NCI-H748 treated with DMSO at 0.1 percent for 48 hours (cell line): ENCODE measurements around the gene GLCE.
"Not testable (repeated sequence)": the region's sequence is repeated elsewhere in the genome, so short reads cannot be mapped to it uniquely, and the experiment has no call there.

Source experiments
- DNase-seq: peaks from one replicate; lab custom pipeline; 2025; lab: John Stamatoyannopoulos, UW

Gene GLCE

DNA sequence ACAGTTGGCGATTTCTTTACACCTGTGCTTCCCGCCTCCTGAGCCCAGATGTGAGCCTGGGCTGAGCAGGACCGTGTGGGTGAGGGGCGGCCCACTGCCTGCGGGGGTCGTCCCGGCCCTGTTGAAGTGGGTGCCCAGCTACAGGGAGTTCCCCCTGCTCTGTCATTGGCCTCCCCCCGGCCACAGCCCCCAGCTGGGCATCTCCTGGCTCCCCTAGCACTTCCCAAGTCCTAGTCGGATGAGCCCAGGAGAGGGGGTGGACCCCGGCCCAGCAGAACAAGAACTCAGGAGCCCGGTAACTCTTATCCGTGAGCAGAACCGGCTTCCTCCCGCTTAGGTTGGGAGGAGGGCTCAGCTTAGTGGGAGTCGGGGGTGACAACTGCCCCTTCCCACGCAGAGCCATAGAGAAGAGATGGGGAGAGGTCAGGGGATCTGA is 139.0 kb downstream of the GLCE start:
- no peak for DNase-seq

DNA sequence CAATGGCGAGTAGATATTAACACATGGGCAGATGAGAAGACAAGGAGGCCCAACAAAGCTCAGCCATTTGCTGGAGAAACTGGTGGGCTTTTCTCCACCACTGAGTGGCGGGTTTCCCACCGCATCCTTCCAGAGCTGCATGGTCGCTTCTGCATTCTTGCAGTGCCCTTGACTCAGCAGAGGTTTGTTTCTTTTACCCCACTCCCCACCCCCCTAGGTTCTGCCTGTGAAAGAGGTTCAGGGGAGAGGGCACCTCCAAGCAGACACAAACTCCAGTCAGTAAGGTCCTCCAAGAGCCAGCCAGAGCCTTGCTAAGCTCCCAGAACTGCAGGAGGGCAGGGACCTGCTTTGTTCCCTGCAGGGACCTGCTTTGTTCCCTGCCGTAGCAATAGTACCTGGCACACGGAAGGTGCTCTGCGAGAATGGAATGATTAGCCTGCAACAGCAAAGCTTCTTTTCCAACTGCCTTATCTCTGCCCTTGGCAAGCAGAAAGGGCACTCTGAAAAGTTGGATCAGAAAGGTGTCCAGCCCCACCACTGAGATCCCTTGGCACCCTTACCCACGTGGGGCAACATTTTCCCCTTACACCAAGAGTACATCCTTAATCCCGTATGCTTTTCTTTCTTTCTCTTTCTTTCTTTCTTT is 139.6 kb downstream of the GLCE start:
- DNase-seq = no peak

DNA sequence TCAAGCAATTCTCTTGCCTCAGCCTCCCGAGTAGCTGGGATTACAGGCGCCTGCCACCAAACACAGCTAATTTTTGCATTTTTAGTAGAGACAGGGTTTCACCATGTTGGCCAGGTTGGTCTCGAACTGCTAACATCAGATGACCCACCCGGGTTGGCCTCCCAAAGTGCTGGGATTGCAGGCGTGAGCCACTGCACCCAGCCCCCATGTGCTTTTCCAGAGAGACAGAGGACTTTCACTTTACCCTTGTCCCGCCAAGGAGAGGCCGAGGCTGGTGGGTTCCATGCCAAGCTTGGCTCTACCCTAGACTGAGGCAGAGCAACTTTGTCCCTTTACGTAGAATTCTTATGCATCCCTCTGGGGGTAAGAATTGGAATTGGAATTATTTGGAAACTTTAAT is 140.7 kb downstream of the GLCE start:
- not testable (repeated sequence) for DNase-seq

DNA sequence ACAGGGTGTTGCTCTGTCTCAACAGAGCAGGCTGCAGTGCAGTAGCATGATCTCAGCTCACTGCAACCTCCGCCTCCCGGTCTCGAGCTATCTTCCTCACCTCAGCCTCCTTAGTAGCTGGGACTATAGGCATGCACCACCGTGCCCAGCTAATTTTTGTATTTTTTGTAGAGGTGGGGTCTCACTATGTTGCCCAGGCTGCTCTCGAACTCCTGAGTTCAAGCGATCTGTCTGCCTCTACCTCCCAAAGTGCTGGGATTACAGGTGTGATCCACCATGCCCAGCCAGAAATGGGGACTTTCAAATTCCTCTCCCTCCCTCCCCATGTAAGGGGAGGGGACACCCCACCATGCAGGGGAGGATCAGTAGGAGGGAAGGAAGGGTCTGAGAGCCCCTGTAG is 141.7 kb downstream of the GLCE start:
- not testable (repeated sequence) for DNase-seq

DNA sequence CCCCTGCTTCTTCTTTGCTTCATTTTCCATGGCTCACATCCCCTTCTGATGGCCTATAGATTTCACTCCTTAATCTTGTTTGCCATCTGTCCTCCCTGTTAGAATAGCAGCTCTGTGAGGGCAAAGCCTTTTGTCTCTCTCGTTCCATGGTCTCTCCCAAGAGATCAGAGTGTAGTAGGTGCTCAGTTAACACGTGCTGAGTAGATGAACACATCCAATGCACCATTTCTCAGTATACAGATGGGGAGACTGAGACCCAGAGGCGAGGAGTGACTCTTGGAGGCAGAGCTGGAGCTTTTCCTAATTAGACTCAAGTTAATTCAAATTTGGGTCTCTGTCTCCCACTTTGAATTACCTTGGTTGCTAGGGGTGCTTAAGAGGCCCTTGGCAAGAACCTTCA is 142.5 kb downstream of the GLCE start:
- no peak for DNase-seq

DNA sequence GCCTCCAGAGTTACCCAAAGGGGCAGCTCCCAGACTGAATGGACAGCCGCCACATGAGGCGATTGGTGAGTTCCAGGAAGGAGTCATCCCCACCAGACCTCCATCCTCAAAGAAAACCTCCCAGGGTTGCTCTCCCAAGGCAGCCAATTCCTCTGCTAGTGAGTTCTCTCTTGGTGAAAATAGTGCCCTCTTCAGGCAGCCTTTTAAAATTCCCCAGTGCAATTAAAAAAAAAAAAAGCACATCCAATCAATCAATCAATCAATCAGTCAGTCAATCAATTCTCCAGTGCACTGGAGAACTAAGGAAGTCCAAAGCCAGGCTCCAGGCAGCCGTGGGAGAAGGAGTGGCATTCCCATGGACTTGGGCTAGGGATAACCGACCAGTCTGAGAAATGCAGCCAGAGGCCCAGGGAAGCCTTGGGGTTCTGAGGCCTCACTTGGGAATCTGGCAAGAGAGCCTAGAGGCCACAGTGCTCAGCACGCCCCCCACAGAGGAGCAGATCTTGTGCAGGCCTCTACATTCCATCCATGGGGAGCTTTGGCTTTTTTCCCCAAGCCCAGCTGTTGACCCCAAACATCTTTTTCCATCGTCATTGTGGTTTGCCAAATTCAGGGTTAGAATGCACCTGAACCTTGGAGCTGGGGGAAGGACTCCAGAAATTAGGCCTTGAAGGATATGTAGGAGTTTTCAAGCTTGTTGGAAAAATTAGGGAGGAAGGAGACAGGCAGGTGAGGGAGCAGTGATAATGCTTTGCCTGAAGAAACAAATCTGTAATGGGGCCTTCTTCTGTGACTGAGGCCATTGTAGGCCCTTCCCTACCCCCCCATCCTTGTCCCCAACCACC is 143.1 kb downstream of the GLCE start:
- no peak for DNase-seq

DNA sequence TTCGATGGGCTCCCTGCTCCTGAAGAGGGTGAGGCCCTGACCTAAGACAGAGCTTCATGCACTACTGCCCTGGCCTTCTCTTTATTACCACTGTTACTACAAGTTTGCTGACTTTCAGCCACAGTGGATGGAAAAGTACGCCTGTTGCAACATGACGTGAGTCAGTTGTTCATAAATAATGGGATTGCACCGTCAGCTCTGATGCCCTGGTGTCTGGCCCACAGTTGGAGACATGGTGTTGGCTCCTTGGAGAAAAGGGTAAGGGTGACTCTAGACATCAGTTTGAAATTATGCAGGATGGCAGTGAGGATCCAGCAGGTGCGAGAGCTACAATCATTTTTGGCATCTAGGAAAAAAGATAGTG is 143.7 kb downstream of the GLCE start:
- no peak for DNase-seq

DNA sequence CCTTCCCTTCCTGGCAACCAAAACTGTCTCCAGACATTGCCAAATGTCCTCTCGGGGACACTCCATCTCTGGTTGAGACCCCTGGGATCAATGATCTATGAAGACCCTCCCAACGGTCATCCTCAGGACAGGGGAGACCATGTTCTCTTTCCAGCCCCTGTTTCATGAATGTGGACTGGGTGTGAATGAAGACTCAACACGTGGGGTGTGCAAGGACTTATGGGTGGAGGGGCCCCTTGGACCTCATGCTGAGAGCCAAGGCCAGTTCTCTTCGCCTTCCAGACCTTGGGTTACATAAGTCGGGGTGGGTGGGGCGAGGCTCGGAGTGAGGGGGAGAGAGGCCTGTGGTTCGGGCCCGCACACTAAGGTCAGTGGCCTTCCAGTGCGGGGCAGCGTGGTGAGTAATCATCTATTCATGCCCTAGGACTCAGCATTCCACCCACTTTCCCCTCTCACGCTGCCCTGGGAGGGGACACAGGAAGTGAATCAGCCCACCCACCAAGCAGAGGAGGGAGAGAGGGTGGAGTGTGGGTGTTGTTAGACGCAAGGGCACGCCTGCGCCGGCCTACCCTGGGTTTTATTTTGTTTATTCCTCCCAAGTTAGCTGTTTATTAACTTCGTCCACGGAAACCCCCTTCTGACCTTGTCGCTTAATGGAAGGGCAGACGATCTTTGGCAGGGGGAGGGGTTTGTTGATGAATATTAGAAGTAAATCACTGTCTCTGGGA is 144.9 kb downstream of the GLCE start:
- DNase-seq = no peak

DNA sequence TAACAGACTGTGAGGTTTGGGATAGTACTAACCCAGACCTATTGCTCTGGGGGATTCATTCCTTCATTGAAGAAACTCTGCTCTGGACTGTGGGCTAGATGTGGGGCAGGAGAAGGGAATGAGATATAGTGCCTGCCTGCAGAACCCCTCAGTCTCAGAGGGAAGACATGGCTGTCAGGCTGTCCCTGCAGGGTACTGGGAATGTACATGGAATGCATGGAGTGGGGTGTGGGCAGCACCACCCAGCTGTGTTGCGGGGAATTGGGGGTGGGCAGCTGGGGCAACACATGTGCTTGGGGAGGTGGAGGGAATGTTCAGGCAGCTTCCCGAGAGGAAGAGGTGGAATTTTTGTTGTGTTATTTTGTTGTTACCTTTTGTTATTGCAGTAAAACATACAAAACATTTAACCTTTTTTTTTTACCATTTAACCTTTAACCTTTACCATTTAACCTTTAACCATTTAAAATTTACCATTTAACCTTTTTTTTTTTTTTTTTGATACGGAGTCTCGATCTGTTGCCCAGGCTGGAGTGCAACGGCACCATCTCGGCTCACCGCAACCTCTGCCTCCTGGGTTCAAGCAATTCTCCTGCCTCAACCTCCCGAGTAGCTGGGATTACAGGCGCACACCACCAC is 145.6 kb downstream of the GLCE start:
- DNase-seq = no peak

DNA sequence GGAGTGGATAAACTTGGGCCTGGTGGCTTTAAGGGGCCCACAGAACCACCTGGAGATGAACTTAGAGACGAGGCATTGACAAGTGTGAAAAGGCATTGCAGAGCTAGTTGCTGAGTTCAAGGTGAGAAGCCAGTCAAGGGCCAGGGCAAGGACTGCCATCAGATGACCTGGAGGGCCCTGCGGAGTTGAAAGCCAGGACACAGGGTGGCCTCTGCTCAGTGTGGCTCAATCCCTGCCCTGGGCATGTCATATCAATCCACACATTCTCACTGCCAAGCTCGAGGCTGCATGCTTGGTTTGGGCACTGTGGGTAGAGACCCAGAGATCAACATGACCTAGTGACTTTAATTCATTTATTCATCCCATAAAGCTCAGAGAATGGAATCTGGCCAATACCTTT is 147.5 kb downstream of the GLCE start:
- DNase-seq = no peak

DNA sequence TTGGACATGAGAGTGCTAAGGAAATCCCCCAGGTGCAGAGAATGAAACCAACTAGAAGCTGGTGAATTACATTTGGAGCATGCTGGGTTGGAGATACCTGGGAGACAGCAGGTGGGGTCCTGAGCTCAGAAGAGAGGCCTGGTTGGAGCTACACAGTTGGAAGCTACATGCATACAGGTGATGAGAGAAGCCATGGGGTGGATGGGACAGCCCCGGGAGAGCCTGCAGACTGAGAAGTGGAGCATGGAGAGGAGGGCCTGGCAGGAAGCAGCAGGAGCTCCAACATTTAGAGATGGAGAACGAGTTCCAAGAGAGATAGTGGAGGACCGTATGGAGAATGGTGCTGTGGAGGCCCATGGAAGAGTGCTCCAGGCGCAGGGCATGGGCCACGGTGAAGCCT is 148.5 kb downstream of the GLCE start:
- no peak for DNase-seq

DNA sequence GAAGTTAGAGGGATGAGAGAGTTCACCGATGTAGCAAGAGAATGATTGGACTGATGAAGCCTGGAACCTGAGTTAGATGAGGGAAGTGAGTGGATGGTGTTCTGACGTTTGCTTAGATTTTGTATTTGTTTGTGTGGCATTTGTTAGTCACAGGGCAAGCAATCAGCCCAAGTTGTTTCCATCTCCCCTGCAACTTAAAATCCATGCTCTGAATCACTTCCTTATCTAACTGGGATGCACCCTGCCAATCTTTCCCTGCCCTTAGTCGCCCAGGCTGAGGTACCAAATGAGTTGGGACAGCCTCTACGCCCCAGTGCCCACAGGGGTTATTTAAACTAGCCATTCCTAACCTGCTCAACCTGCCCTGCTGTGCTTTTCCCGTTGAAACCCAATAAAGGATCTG is 150.9 kb downstream of the GLCE start:
- no peak for DNase-seq

DNA sequence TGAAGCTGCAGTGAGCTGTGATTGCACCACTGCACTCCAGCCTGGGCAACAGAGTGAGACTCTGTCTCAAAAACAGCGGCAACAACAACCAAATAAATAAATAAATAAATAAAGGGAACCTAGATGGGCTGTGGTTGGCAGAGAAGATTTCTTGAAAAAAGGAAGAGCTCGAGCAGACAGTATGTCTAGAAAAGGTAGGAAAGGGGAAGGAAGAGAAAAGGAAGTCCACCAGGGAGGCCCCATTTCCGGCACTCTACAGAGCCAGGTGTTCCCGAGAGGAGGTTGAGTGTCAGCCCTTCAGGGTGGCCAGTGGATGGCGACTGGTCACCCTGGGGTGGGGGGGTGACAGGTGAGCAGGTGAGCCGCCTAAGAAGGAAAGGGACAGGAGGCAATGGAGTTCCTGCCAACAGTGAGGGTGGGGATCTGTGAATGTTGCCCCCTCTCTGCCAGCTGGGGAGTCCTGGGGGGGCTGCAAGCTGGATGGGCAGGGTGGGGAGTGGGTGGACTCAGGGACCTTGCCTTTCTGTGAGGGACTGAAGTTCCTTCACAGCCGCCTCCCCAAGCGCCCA is 153.1 kb downstream of the GLCE start:
- no peak for DNase-seq

DNA sequence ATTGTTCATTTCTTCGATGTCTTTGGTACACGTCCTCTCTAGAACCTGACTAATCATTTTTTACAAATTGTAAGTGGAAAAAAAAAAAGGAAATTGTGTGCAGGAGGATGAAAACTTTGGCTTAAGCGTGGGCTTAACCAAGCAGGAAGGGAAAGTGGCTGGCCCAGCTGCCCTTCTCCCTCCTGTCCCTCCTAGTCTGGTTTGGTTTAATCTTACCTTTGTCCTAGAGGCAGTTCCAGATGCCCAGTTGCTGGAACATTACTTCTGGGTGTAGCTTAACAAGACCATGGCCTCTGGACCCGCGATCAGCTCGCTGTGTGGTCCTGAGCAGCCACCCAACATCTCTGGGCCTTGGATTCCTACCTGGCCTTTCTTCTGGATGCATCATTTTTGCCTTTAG is 153.7 kb downstream of the GLCE start:
- no peak for DNase-seq

DNA sequence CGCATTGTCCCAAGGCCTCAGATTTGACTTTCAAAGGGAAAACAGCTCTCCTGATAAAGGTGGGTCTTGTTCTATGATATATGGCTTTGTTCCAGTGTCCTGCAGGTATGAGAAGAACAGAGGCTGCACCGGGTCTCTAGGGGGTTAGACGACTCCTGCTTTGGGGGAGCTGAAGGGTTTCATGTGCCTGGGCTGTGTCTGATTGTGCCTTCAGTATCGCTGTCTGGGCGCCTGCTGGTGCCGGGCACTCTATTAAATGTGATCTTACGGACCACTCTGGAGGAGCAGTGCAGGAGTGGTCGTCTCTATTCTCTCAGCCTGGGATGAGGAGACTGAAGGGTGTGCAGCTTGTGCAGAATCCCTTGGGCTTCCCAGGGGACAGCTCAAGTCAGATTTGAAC is 154.3 kb downstream of the GLCE start:
- DNase-seq = no peak

DNA sequence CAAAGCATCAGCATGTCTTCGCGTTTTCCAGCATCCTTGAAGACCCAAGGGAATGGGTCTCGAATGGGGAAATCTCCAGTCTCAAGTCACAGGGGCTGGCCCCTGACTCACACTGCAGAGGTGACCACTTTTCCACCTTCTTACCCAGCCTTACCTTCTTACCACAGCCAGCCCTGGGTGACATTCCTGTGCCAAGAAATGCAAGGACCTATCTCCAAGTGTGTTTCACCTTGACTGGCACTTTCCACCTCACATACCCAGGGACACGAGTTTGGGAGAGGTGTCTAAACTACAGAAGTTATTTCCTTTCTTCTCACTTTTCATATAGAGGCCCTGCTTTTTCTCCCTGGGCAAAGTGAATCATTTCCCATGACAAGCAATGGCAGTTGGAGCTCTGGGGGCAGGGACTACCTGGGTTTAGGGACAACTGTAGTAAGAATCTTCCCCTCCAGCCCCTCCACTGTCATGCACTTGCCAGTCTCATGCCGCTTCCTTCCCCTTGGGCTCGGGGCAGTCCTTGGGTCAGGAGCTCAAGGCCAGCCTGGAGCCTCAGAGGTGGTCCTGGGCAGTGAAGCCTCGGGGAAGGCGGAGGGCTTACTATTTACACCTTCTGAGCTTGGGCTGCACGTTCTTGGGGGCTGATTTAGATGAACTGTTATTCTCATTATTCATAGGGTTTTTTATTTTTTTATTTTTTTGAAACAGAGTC is 155.1 kb downstream of the GLCE start:
- DNase-seq = no peak

DNA sequence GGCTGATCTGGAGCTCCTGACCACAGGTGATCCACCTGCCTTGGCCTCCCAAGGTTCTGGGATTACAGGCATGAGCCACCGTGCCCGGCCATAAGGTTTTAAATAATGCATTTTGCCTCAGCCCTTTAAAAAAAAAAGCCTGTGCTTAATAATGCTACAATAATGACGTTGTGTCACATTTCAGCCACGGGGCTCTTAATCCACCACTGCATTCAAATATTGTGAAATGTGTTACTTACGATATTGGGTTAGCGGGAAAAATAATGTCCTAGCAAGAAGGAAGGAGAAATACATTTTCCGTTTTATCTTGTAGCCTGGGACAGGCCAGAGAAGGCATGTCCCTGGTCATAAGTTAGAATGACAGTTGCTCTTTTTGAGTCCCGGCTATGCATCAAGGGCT is 155.9 kb downstream of the GLCE start:
- DNase-seq = no peak

DNA sequence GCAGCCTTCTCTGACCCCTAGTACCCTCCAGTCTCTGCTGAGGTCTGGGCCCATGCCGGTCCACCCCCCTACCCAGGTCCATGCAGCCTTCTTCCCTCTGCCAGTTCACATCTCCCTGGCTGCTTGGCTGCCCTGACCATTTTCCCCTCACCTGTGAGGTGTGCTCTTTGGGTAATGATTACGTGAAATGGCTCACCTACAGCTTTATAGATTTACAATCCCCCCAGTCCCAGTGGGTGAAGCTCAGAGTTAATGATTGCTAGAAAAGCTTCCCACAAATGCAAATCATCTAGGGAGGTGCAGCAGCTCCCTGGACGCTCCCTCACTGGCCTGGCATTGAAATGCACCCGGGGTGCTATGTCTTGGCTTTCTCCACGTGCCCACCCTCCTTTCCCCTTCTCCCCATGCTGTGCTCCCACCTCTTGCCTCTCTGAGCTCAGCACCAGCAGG is 157.0 kb downstream of the GLCE start:
- no peak for DNase-seq

DNA sequence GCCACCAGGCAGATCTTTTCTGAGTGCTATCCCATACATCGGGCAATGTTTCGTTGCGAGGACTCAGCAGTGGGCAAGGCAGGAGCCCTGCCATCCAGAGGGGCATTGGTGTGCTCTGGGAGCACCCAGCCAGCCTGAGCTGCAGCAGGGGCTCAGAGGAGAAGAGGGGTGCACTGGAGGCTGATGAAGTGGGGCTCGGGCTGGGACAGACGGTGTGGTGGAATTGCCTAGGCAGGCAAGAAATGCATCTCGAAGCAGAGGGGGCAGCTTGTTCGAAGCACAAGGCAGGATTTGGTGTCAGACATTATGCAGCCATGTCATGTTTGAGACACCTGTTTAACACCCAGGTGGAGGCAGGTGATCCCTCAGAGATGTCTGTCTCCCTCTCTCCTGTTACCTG is 157.6 kb downstream of the GLCE start:
- DNase-seq = no peak

DNA sequence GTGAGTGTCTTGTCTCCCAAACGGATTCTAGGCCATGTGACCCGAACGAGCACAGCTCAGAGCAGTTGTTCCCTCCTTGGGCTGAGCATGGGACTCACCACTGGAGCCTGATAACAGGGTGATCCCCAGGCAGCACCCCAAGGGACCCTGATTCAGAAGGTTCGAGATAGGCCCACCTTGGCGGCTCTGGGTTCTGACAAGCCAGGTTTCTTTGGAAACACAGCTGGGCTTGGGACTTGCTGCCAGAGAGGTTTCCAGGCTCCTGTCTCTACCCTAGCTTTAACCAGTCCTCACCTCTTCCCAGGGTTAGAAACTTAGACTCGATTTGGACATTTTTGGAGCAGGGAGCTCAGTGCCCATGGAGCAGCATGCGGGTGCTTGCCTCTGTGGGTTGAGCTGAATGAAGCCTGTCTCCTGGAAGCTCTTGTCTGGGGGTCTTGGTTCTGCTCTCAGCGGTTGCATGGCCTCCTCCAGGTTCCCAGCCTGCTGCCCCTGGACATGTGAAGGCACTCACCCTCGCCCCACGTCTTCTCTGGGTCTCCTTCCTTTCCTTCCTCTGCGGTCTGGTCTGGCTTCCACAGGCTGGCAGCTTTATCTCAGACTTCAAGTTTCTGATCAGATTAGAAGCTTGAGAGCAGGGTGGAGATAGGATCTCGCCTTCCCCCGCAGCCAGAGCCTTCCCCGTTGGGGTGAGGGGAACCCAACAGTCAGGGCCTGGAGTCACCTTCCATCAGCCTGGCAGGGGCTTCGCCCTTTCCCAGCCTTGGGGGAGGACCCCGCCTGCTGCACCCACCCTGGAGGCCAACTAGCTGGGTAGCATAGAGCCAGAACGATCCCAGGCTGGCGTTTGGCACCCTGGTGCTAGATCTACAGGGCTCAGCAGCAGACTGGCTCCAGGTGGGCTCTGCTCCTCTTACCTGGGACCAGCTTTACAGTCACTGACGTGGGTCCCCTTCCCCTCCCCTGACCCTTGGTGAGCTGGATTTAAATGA is 159.2 kb downstream of the GLCE start:
- DNase-seq = no peak
